SK-N-SH (cell line): ENCODE data around the gene CDH11. TPM values are rescaled to one million over a fixed set of nuclear protein-coding genes. Genes with fewer than 3 reads are reported as not detected.

Source experiments
- CTCF ChIA-PET: fragments of 300-600, 350-600 bp; formaldehyde crosslinking; extraction: SDS; loops from one replicate; lab custom pipeline; 2021; lab: Yijun Ruan, JAX
- POLR2A ChIA-PET: fragments of 350-600 bp; sonication (Branson Sonifier 250); formaldehyde crosslinking; extraction: SDS; loops from one replicate; lab custom pipeline; 2020; ENCODE audit warnings: antibody characterized with exemption, inconsistent platforms; lab: Yijun Ruan, JAX
- DNase-seq: peaks from one replicate; pipeline ENCODE4 v3.0.0; 2012
- H2AFZ ChIP-seq: fragments of 200-600 bp; sonication (generic); 2 replicates; pipeline ENCODE4 v1.8.1; 2016; ENCODE audit warnings: antibody characterized with exemption, mild to moderate bottlenecking, low read depth
- H3F3A ChIP-seq: fragments of 200-600 bp; sonication (generic); replicated peaks from 2 replicates; pipeline ENCODE3; 2016; ENCODE audit warnings: antibody characterized with exemption, mild to moderate bottlenecking; ENCODE audit not compliant: insufficient read depth
- H3K27ac ChIP-seq, 2 experiments: fragments of 200-500 bp in 1 of 2; fragments of 200-600 bp in 1 of 2; sonication (Bioruptor generic) in 1 of 2; sonication (generic), shearing (Covaris generic) in 1 of 2; 2 replicates each; pipeline versions ENCODE4 v1.5.1 to v1.6.1; 2014 to 2016; ENCODE audit warnings: low read depth in 2 of 2, inconsistent platforms in 1 of 2, low read length in 1 of 2, mild to moderate bottlenecking in 1 of 2, mixed read lengths in 1 of 2
- H3K27me3 ChIP-seq: fragments of 200-600 bp; sonication (generic), shearing (Covaris generic); 2 replicates; pipeline ENCODE4 v1.6.1; 2016; ENCODE audit warnings: mixed run types; ENCODE audit not compliant: insufficient read depth
- H3K36me3 ChIP-seq, 2 experiments: fragments of 200-500 bp in 1 of 2; fragments of 200-600 bp in 1 of 2; sonication (Bioruptor generic) in 1 of 2; sonication (generic) in 1 of 2; replicated peaks in 1 of 2; 2 replicates each; pipeline versions ENCODE3 to v1.5.1; 2014 to 2016; ENCODE audit warnings: low read length in 1 of 2, mild to moderate bottlenecking in 1 of 2; ENCODE audit not compliant: insufficient read depth in 2 of 2, control insufficient read depth in 1 of 2
- H3K4me1 ChIP-seq, 2 experiments: fragments of 200-500 bp in 1 of 2; fragments of 200-600 bp in 1 of 2; sonication (Bioruptor generic) in 1 of 2; sonication (generic), shearing (Covaris generic) in 1 of 2; 2 replicates each; pipeline versions ENCODE4 v1.5.1 to v1.6.1; 2014 to 2016; ENCODE audit warnings: low read depth in 1 of 2, low read length in 1 of 2, mixed run types in 1 of 2; ENCODE audit not compliant: insufficient read depth in 2 of 2, control insufficient read depth in 1 of 2
- H3K4me2 ChIP-seq: fragments of 200-600 bp; sonication (generic), shearing (Covaris generic); 2 replicates; pipeline ENCODE4 v1.6.1; 2017; ENCODE audit warnings: mixed run types
- H3K4me3 ChIP-seq, 2 experiments: fragments of 200-500 bp in 1 of 2; fragments of 200-600 bp in 1 of 2; sonication (Bioruptor generic) in 1 of 2; sonication (generic), shearing (Covaris generic) in 1 of 2; 2 replicates each; pipeline versions ENCODE4 v1.5.1 to v1.8.1; 2014 to 2016; ENCODE audit warnings: low read depth in 2 of 2, inconsistent platforms in 1 of 2, low read length in 1 of 2, mild to moderate bottlenecking in 1 of 2, mixed read lengths in 1 of 2, moderate library complexity in 1 of 2
- H3K79me2 ChIP-seq: fragments of 200-600 bp; sonication (generic); 2 replicates; pipeline ENCODE4 v1.8.1; 2017; ENCODE audit warnings: mild to moderate bottlenecking; ENCODE audit not compliant: insufficient read depth
- H3K9ac ChIP-seq: fragments of 200-600 bp; sonication (generic); 2 replicates; pipeline ENCODE4 v1.6.1; 2017; ENCODE audit warnings: mixed run types
- H3K9me2 ChIP-seq: fragments of 200-600 bp; sonication (generic); 2 replicates; pipeline ENCODE4 v1.6.1; 2017; ENCODE audit warnings: mixed run types
- H3K9me3 ChIP-seq: fragments of 200-600 bp; sonication (generic); 2 replicates; pipeline ENCODE4 v1.6.1; 2017; ENCODE audit warnings: mixed run types, mild to moderate bottlenecking, moderate library complexity
- H4K20me1 ChIP-seq: fragments of 200-600 bp; sonication (generic); 2 replicates; pipeline ENCODE4 v1.6.1; 2017; ENCODE audit warnings: mild to moderate bottlenecking, mixed run types; ENCODE audit not compliant: insufficient read depth
- CHD2 ChIP-seq: fragments of 150-350 bp; IDR thresholded peaks from 2 replicates; pipeline ENCODE4 v1.6.1; 2018; ENCODE audit warnings: low read length; ENCODE audit not compliant: partially characterized antibody
- CTCF ChIP-seq: fragments of 200-600 bp; sonication (generic); IDR thresholded peaks from 2 replicates; pipeline ENCODE4 v1.6.1; 2017; ENCODE audit warnings: antibody characterized with exemption, mild to moderate bottlenecking, moderate library complexity
- ELF1 ChIP-seq: IDR thresholded peaks from 2 replicates; pipeline ENCODE4 v1.4.0; 2012
- EP300 ChIP-seq, 2 experiments: IDR thresholded peaks; 2 replicates each; pipeline versions ENCODE4 v1.4.0 to v1.6.1; 2012; ENCODE audit warnings: borderline replicate concordance in 1 of 2, low read depth in 1 of 2, low read length in 1 of 2
- EZH2phosphoT487 ChIP-seq: fragments of 200-600 bp; sonication (generic); IDR thresholded peaks from 2 replicates; pipeline ENCODE4 v1.6.1; 2017; ENCODE audit warnings: low read depth, mixed run types, mild to moderate bottlenecking, antibody characterized with exemption, moderate library complexity, borderline replicate concordance
- FOSL2 ChIP-seq: IDR thresholded peaks from 2 replicates; pipeline ENCODE4 v1.4.0; 2012; ENCODE audit warnings: low read depth, mild to moderate bottlenecking, moderate library complexity, borderline replicate concordance
- FOXM1 ChIP-seq: IDR thresholded peaks from 2 replicates; pipeline ENCODE4 v1.4.0; 2012; ENCODE audit warnings: low read depth, mild to moderate bottlenecking
- GABPA ChIP-seq: IDR thresholded peaks from 2 replicates; pipeline ENCODE4 v1.4.0; 2012; ENCODE audit warnings: low read depth, mild to moderate bottlenecking
- GATA2 ChIP-seq: sonication (generic); formaldehyde crosslinking; IDR thresholded peaks from 2 replicates; pipeline ENCODE4 v1.5.0; 2020; ENCODE audit warnings: mild to moderate bottlenecking, missing genetic modification reagents
- JUND ChIP-seq: IDR thresholded peaks from 2 replicates; pipeline ENCODE4 v1.4.0; 2012
- MAX ChIP-seq: IDR thresholded peaks from 2 replicates; pipeline ENCODE4 v1.4.0; 2012; ENCODE audit warnings: low read depth
- MXI1 ChIP-seq: IDR thresholded peaks from 2 replicates; pipeline ENCODE4 v1.6.1; 2012; ENCODE audit warnings: mild to moderate bottlenecking, low read depth, low read length, improper control_type of control experiment
- PBX3 ChIP-seq: IDR thresholded peaks from 2 replicates; pipeline ENCODE4; 2012
- POLR2AphosphoS5 ChIP-seq: IDR thresholded peaks from 2 replicates; pipeline ENCODE4 v1.6.1; 2012; ENCODE audit warnings: low read depth, low read length
- RCOR1 ChIP-seq: fragments of 150-350 bp; IDR thresholded peaks from 2 replicates; pipeline ENCODE4 v1.6.1; 2017; ENCODE audit warnings: antibody characterized with exemption, low read length
- REST ChIP-seq: IDR thresholded peaks from 2 replicates; pipeline ENCODE4 v1.6.1; 2012; ENCODE audit warnings: mild to moderate bottlenecking, low read depth, low read length, moderate library complexity
- RFX5 ChIP-seq: IDR thresholded peaks from 2 replicates; pipeline ENCODE4 v1.6.1; 2012; ENCODE audit warnings: mild to moderate bottlenecking, improper control_type of control experiment, low read length
- RXRA ChIP-seq: IDR thresholded peaks from 2 replicates; pipeline ENCODE4 v1.4.0; 2012; ENCODE audit warnings: low read depth, mild to moderate bottlenecking, borderline replicate concordance
- SMC3 ChIP-seq: IDR thresholded peaks from 2 replicates; pipeline ENCODE4 v1.6.1; 2012; ENCODE audit warnings: low read depth, low read length, improper control_type of control experiment
- TAF1 ChIP-seq: IDR thresholded peaks from 2 replicates; pipeline ENCODE4 v1.6.1; 2012; ENCODE audit warnings: low read depth, mild to moderate bottlenecking, low read length, moderate library complexity, borderline replicate concordance
- TEAD4 ChIP-seq: IDR thresholded peaks from 2 replicates; pipeline ENCODE4 v1.4.0; 2012; ENCODE audit warnings: mild to moderate bottlenecking, borderline replicate concordance; ENCODE audit not compliant: insufficient read depth
- YY1 ChIP-seq: IDR thresholded peaks from 2 replicates; pipeline ENCODE4 v1.4.0; 2012; ENCODE audit warnings: low read depth, mild to moderate bottlenecking
- WGBS: methylation state at CpG from one replicate; pipeline ENCODE4 v1.1.6; 2017; ENCODE audit warnings: low lambda C conversion rate; 5-methylcytosine and 5-hydroxymethylcytosine counted together
- polyA plus RNA-seq, 3 experiments: library from polyadenylated mRNA; depleted of rRNA; stranded (reverse); fragments of >200 nt; gene quantifications; 2 replicates each; pipeline ENCODE4 v1.2.3, GENCODE V29; 2012

CDH11 gene
- polyA plus RNA-seq, 1 of the 3 experiments (the other 2 are of a cell fraction) = 269 TPM

- Histone ChIP-seq H3K27ac (no peak overlapping the region), H3K9me2 (no peaks in the 10 kb centered on the region), H3K9ac (no peak overlapping the region), H4K20me1 (no peaks in the 10 kb centered on the region), H2AFZ (no peak overlapping the region), H3K36me3 (peaks cover 62 to 93% of the 10 kb centered on the region in 2 experiments), H3K9me3 (no peaks in the 10 kb centered on the region), H3K79me2 (peaks cover 5% of the 10 kb centered on the region), H3K4me2 (no peak overlapping the region), H3K4me3 (no peak overlapping the region), H3K4me1 (peaks cover 0 to 3% of the 10 kb centered on the region in 2 experiments; a peak in 2 of 4 replicates), H3K27me3 (no peaks in the 10 kb centered on the region), H3F3A (peaks cover 35% of the 10 kb centered on the region)
- DNase-seq = no peak
- CTCF ChIA-PET = interaction anchor here (0.6 kb wide), 1 partner anchor 49 kb away, joined by 3 read pairs; no protein-coding TSS in a partner anchor
- 88% methylated on average over 4 of the region's 4 CpGs for WGBS
- no peak for TF ChIP-seq CHD2
- no peak for TF ChIP-seq EZH2phosphoT487
- no peak for TF ChIP-seq RFX5
- TF ChIP-seq FOXM1 = no peak
- TF ChIP-seq YY1 = no peak
- no peak for TF ChIP-seq JUND
- no peak for TF ChIP-seq GABPA
- no peak for TF ChIP-seq MAX
- no peak for TF ChIP-seq MXI1
- no peak for TF ChIP-seq PBX3
- no peak for TF ChIP-seq RXRA
- no peak for TF ChIP-seq GATA2
- POLR2A ChIA-PET = no interaction called here
Measured at GRCh38 chr16:64971171-64971570, 150.7 kb downstream of the CDH11 start.

GRCh38 chr16:64969221-64969620 is 152.6 kb downstream of the CDH11 start:
- Histone ChIP-seq H3K4me2 (no peak overlapping the region), H2AFZ (no peak overlapping the region), H3F3A (peaks cover 38% of the 10 kb centered on the region), H3K9ac (no peak overlapping the region), H3K4me3 (no peak overlapping the region), H3K4me1 (no peaks in the 10 kb centered on the region; a peak in 2 of 4 replicates), H3K79me2 (no peaks in the 10 kb centered on the region; the same call in 1 of the 2 replicates), H4K20me1 (no peaks in the 10 kb centered on the region), H3K27me3 (no peaks in the 10 kb centered on the region), H3K9me3 (no peaks in the 10 kb centered on the region; the same call in 1 of the 2 replicates), H3K36me3 (peaks cover 56 to 88% of the 10 kb centered on the region in 2 experiments), H3K27ac (peak overlapping the region in 1 of 2 experiments; percentile 34; a peak in 1 of 4 replicates), H3K9me2 (no peaks in the 10 kb centered on the region)
- DNase-seq = no peak
- ChIA-PET POLR2A (no interaction called here), CTCF (interaction anchor here (1.4 to 1.8 kb wide), 2 partner anchors 12 to 13 kb away, joined by 5 read pairs; no protein-coding TSS in a partner anchor)
- 75% methylated on average over 1 of the region's 1 CpG for WGBS
- no peak for TF ChIP-seq FOSL2
- TF ChIP-seq RCOR1 = no peak
- no peak for TF ChIP-seq EP300 (IDR thresholded peaks at IDR 0.05; ENCODE audit: borderline replicate concordance in 1 of 2, low read depth in 1 of 2, low read length in 1 of 2)
- TF ChIP-seq MAX = no peak
- no peak for TF ChIP-seq CTCF
- TF ChIP-seq REST = no peak
- TF ChIP-seq TEAD4 = no peak
- TF ChIP-seq GATA2 = no peak
- TF ChIP-seq POLR2AphosphoS5 = no peak
- TF ChIP-seq ELF1 = no peak
- no peak for TF ChIP-seq RFX5
- TF ChIP-seq SMC3 = no peak
- no peak for TF ChIP-seq TAF1
- TF ChIP-seq GABPA = no peak
